IMR-90 (cell line): ENCODE measurements around the gene PTPN4. TPM values are rescaled to one million over a fixed set of nuclear protein-coding genes. Genes with fewer than 3 reads are reported as not detected.

Source experiments
- ATAC-seq: fragments of 200-7000 bp; cut with Tn5 transposase; 2 replicates; pipeline ENCODE4 v1.9.1; 2020; ENCODE audit warnings: low read depth, mild to moderate bottlenecking, moderate library complexity
- BruUV-seq: library from RNA; stranded (reverse); fragments of 400-500 nt; replicated peaks from 2 replicates; lab custom pipeline; 2021; lab: Mats Ljungman, UMichigan
- CTCF ChIA-PET: fragments of 300-600 bp; formaldehyde crosslinking; extraction: SDS; loops from one replicate; lab custom pipeline; 2021; ENCODE audit warnings: antibody characterized with exemption; lab: Yijun Ruan, JAX
- POLR2A ChIA-PET: fragments of 300-600 bp; sonication (Branson Sonifier 250); formaldehyde crosslinking; loops from one replicate; lab custom pipeline; 2022; ENCODE audit warnings: antibody characterized with exemption; ENCODE audit not compliant: unreplicated experiment; lab: Charles Lee
- DNase-seq: peaks from one replicate; pipeline ENCODE4 v3.0.0; 2013
- H2AFZ ChIP-seq: replicated peaks from 2 replicates; pipeline ENCODE3; 2013; ENCODE audit warnings: low read length, mild to moderate bottlenecking; ENCODE audit not compliant: poor library complexity
- H2AK5ac ChIP-seq: 2 replicates; pipeline ENCODE4 v1.6.1; 2013; ENCODE audit warnings: low read depth, low read length, inconsistent platforms
- H2AK9ac ChIP-seq: replicated peaks from 2 replicates; pipeline ENCODE3; 2013; ENCODE audit warnings: mild to moderate bottlenecking, low read depth, low read length, moderate library complexity; ENCODE audit not compliant: poor library complexity
- H2BK120ac ChIP-seq: 2 replicates; pipeline ENCODE4 v1.6.1; 2013; ENCODE audit warnings: low read depth, low read length, inconsistent platforms
- H2BK15ac ChIP-seq: 3 replicates; pipeline ENCODE4 v1.6.1; 2013; ENCODE audit warnings: low read depth, low read length, inconsistent platforms
- H2BK20ac ChIP-seq: 2 replicates; pipeline ENCODE4 v1.6.1; 2013; ENCODE audit warnings: low read depth, mild to moderate bottlenecking, inconsistent platforms, low read length, moderate library complexity
- H2BK5ac ChIP-seq: 2 replicates; pipeline ENCODE4 v1.6.1; 2013; ENCODE audit warnings: mild to moderate bottlenecking, low read depth, low read length, inconsistent platforms; ENCODE audit not compliant: poor library complexity, severe bottlenecking
- H3K14ac ChIP-seq: replicated peaks from 2 replicates; pipeline ENCODE4 v1.6.1; 2013; ENCODE audit warnings: low read depth, low read length, inconsistent platforms
- H3K18ac ChIP-seq: 2 replicates; pipeline ENCODE4 v1.6.1; 2013; ENCODE audit warnings: low read depth, low read length, control low read depth
- H3K23ac ChIP-seq: 2 replicates; pipeline ENCODE4 v1.6.1; 2013; ENCODE audit warnings: low read depth, low read length, inconsistent platforms
- H3K27ac ChIP-seq: 2 replicates; pipeline ENCODE4 v1.5.1; 2013; ENCODE audit warnings: mild to moderate bottlenecking, control low read depth, low read length; ENCODE audit not compliant: insufficient read depth
- H3K27me3 ChIP-seq: 2 replicates; pipeline ENCODE4 v1.6.1; 2013; ENCODE audit warnings: low read length; ENCODE audit not compliant: control insufficient read depth, insufficient read depth
- H3K36me3 ChIP-seq: 2 replicates; pipeline ENCODE4 v1.6.1; 2013; ENCODE audit warnings: low read length, mixed read lengths; ENCODE audit not compliant: control insufficient read depth, insufficient read depth
- H3K4ac ChIP-seq: 2 replicates; pipeline ENCODE4 v1.6.1; 2013; ENCODE audit warnings: low read depth, low read length, inconsistent platforms
- H3K4me1 ChIP-seq: 2 replicates; pipeline ENCODE4 v1.6.1; 2013; ENCODE audit warnings: low read length, mixed read lengths; ENCODE audit not compliant: control insufficient read depth, insufficient read depth
- H3K4me2 ChIP-seq: 2 replicates; pipeline ENCODE4 v1.6.1; 2013; ENCODE audit warnings: low read depth, mild to moderate bottlenecking, control low read depth, low read length, moderate library complexity
- H3K4me3 ChIP-seq: 2 replicates; pipeline ENCODE4 v1.5.1; 2013; ENCODE audit warnings: low read depth, mild to moderate bottlenecking, control low read depth, low read length, moderate library complexity; ENCODE audit not compliant: insufficient read depth
- H3K56ac ChIP-seq: 2 replicates; pipeline ENCODE4 v1.6.1; 2013; ENCODE audit warnings: low read length, inconsistent platforms; ENCODE audit not compliant: insufficient read depth; ENCODE audit errors: extremely low read depth
- H3K79me1 ChIP-seq, 2 experiments: 2 replicates each; pipeline ENCODE4 v1.6.1; 2013; ENCODE audit warnings: low read length in 2 of 2, inconsistent platforms in 1 of 2, low read depth in 1 of 2
- H3K9ac ChIP-seq: 2 replicates; pipeline ENCODE4 v1.6.1; 2013; ENCODE audit warnings: low read depth, low read length, control low read depth
- H3K9me1 ChIP-seq: 2 replicates; pipeline ENCODE4 v1.6.1; 2013; ENCODE audit warnings: low read length, inconsistent platforms; ENCODE audit not compliant: insufficient read depth
- H3K9me3 ChIP-seq: 2 replicates; pipeline ENCODE4 v1.6.1; 2013; ENCODE audit warnings: low read length; ENCODE audit not compliant: control insufficient read depth, insufficient read depth
- H4K20me1 ChIP-seq: 2 replicates; pipeline ENCODE4 v1.6.1; 2013; ENCODE audit warnings: low read length, inconsistent platforms; ENCODE audit not compliant: insufficient read depth
- H4K5ac ChIP-seq: 2 replicates; pipeline ENCODE4 v1.6.1; 2013; ENCODE audit warnings: mild to moderate bottlenecking, low read depth, low read length, control low read depth
- H4K8ac ChIP-seq, 2 experiments: 2 replicates each; pipeline ENCODE4 v1.6.1; 2013; ENCODE audit warnings: low read depth in 2 of 2, low read length in 2 of 2, control low read depth in 1 of 2, inconsistent platforms in 1 of 2
- H4K91ac ChIP-seq: 2 replicates; pipeline ENCODE4 v1.6.1; 2013; ENCODE audit warnings: low read depth, low read length, inconsistent platforms; ENCODE audit not compliant: insufficient read depth
- CTCF ChIP-seq: conservative IDR thresholded peaks from 2 replicates; pipeline ENCODE4 v1.5.1; 2012; ENCODE audit warnings: mild to moderate bottlenecking, low read depth, low read length, improper control_type of control experiment
- ELK1 ChIP-seq: fragments of 150-350 bp; IDR thresholded peaks from 2 replicates; pipeline ENCODE4 v1.6.1; 2016; ENCODE audit warnings: low read depth, mild to moderate bottlenecking, low read length, moderate library complexity, borderline replicate concordance
- NFE2L2 ChIP-seq: fragments of 150-350 bp; IDR thresholded peaks from 2 replicates; pipeline ENCODE4 v1.6.1; 2016; ENCODE audit warnings: low read depth, mild to moderate bottlenecking, low read length
- POLR2A ChIP-seq: IDR thresholded peaks from 2 replicates; pipeline ENCODE4 v1.6.1; 2012; ENCODE audit warnings: mild to moderate bottlenecking, low read depth, low read length
- RAD21 ChIP-seq: IDR thresholded peaks from 2 replicates; pipeline ENCODE4 v1.6.1; 2012; ENCODE audit warnings: low read length, improper control_type of control experiment
- RFX5 ChIP-seq: IDR thresholded peaks from 2 replicates; pipeline ENCODE4 v1.8.0; 2012; ENCODE audit warnings: low read depth, mild to moderate bottlenecking, low read length, moderate library complexity
- USF2 ChIP-seq: fragments of 150-350 bp; IDR thresholded peaks from 2 replicates; pipeline ENCODE4 v1.6.1; 2017; ENCODE audit warnings: mild to moderate bottlenecking, antibody characterized with exemption, low read length, low read depth
- WGBS, 2 experiments: methylation state at CpG; one replicate each; pipeline versions ENCODE4 v1.1.5 to v1.1.7; 2013; ENCODE audit warnings: missing lambda C conversion rate in 2 of 2; ENCODE audit not compliant: insufficient read length in 1 of 2; ENCODE audit errors: extremely low coverage in 2 of 2; 5-methylcytosine and 5-hydroxymethylcytosine counted together
- dilution Hi-C: fragments of 300-500 bp; cut with HindIII; formaldehyde crosslinking; loops from one replicate; pipeline ENCODE4 v1.14.3; 2018; ENCODE audit warnings: low sequenced_read_pairs; ENCODE audit not compliant: unreplicated experiment
- in situ Hi-C: fragments of 300-500 bp; cut with MboI; formaldehyde crosslinking; loops from 3 replicates; pipeline ENCODE4 v1.14.3; 2019; ENCODE audit warnings: low sequenced_read_pairs, inconsistent platforms, mixed read lengths
- intact Hi-C: fragments of 100-400 bp; cut with micrococcal nuclease; formaldehyde crosslinking; loops from 2 replicates; pipeline ENCODE4 v1.10.0; 2022
- polyA plus RNA-seq, 3 experiments: library from polyadenylated mRNA; depleted of rRNA; stranded (reverse); fragments of >200 nt; gene quantifications; 2 replicates each; pipeline ENCODE4 v1.2.3, GENCODE V29; 2012; ENCODE audit warnings: low replicate concordance in 1 of 3
- total RNA-seq: library from RNA; depleted of rRNA; stranded (reverse); fragments of >200 nt; gene quantifications from 2 replicates; pipeline ENCODE4 v1.2.3, GENCODE V29; 2012

The PTPN4 gene
- total and polyA plus RNA-seq, 2 of the 4 experiments (the other 2 are of a cell fraction): 2.9 to 19.2 TPM

GRCh38 chr2:119929537-119929936 is 169.8 kb downstream of the PTPN4 start:
- Histone ChIP-seq H4K8ac (no peak overlapping the region), H3K4me3 (no peak overlapping the region), H3K4me1 (no peaks in the 10 kb centered on the region), H3K4me2 (no peak overlapping the region), H3K18ac (no peak overlapping the region), H3K27ac (no peak overlapping the region), H2AK9ac (no peak overlapping the region), H3K36me3 (no peaks in the 10 kb centered on the region), H3K9me3 (no peaks in the 10 kb centered on the region), H3K14ac (no peak overlapping the region), H2AK5ac (no peak overlapping the region), H3K79me1 (no peaks in the 10 kb centered on the region), H3K9ac (no peak overlapping the region), H2BK120ac (no peak overlapping the region), H2BK20ac (no peak overlapping the region), H3K23ac (no peak overlapping the region), H4K5ac (no peak overlapping the region), H3K27me3 (no peaks in the 10 kb centered on the region), H2BK15ac (no peak overlapping the region), H4K20me1 (no peaks in the 10 kb centered on the region), H2AFZ (no peak overlapping the region), H4K91ac (no peak overlapping the region), H2BK5ac (no peak overlapping the region), H3K9me1 (no peaks in the 10 kb centered on the region), H3K56ac (no peak overlapping the region), H3K4ac (no peak overlapping the region)
- CTCF ChIA-PET: no interaction called here
- TF ChIP-seq USF2 (no peak), NFE2L2 (no peak), RAD21 (no peak), ELK1 (no peak), RFX5 (no peak), POLR2A (no peak), CTCF (no peak)
- intact Hi-C loops (no loop called here), dilution Hi-C loops (no loop called here), in situ Hi-C loops (no loop called here)
- ATAC-seq: no peak
- BruUV-seq: no TSS peak
- POLR2A ChIA-PET: no interaction called here
- WGBS, 2 experiments: no CpG with 5 or more reads among the region's 2 CpGs
- DNase-seq: no peak
